GM18507 (cell line): Measurements from ENCODE around the gene OSTF1.

Experiments
- DNase-seq: peaks from one replicate; pipeline ENCODE4 v3.0.0; 2011; ENCODE audit warnings: low read depth; ENCODE audit not compliant: insufficient read length; ENCODE audit errors: extremely low spot score
- FAIRE-seq: peaks from 2 replicates; lab custom pipeline; 2011; peaks lifted over from hg19 to GRCh38; lab: Jason Lieb, UNC

OSTF1 gene

DNA sequence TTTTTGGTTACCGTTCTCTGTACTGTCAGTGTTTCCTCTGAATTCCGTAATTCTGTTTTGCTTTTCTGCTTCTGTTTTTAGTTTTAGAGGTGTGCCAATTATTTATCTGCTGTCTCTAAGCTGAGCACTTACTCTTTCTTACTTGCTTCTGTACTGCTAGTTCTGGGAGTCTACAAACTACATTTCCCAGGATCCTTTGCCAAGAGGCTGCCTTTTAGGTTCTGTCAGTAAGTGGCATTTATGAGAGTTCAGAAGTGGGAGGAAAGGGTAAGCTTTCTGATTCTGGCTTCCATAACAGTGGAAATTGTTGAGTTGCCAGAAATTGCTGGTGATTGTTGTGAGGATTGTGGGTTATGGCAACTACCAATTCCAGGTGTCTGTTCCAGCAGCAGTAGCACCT is 102.4 kb downstream of the OSTF1 start:
- FAIRE-seq (no peak), DNase-seq (no peak)
